ENCODE measurements around the gene SERPINA4.
"Not testable (repeated sequence)": the region's sequence is repeated elsewhere in the genome, so short reads cannot be mapped to it uniquely, and the experiment has no call there.

Gene SERPINA4

DNA sequence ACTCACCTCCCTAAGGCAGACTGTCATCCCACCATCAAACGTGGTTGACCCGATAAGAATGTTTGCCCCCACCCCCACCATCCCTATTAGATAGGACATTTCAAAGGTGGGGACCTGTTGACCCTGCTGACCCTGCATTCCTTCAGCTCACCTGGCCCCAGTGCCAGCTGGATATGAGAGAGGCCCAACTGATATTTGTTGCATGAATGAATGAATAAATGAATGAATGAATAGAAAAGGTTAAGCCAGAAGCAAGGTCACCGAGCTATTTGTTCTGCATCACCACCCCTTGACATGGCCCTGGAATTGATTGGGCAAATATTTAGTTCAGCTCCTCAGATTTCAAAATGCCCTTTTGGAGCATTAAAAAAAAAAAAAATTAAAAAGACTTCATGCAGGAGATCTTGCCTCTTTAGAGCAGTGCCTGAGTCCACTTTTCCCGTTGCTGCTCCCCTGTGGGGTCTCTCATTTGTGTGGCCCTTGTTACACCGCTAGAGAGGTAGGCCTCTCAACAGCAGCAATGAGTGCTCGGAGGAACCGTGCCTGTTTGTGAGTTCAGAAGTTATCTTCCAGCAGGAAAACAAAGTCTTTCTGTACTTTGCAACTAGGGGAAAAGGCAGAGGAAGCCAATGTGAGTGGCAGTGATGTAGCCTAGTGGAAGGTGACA, 11.5 kb downstream of the SERPINA4 start:
- FAIRE-seq (no peak), DNase-seq (ENCODE audit: insufficient read length) (no peak)
- TF ChIP-seq POLR2AphosphoS5 (IDR thresholded peaks at IDR 0.05; ENCODE audit: low read depth, low read length) (no peak), POLR2A (IDR thresholded peaks at IDR 0.05; ENCODE audit: low read depth, low read length) (no peak), TAF1 (IDR thresholded peaks at IDR 0.05; ENCODE audit: borderline replicate concordance, low read depth, low read length) (no peak)

DNA sequence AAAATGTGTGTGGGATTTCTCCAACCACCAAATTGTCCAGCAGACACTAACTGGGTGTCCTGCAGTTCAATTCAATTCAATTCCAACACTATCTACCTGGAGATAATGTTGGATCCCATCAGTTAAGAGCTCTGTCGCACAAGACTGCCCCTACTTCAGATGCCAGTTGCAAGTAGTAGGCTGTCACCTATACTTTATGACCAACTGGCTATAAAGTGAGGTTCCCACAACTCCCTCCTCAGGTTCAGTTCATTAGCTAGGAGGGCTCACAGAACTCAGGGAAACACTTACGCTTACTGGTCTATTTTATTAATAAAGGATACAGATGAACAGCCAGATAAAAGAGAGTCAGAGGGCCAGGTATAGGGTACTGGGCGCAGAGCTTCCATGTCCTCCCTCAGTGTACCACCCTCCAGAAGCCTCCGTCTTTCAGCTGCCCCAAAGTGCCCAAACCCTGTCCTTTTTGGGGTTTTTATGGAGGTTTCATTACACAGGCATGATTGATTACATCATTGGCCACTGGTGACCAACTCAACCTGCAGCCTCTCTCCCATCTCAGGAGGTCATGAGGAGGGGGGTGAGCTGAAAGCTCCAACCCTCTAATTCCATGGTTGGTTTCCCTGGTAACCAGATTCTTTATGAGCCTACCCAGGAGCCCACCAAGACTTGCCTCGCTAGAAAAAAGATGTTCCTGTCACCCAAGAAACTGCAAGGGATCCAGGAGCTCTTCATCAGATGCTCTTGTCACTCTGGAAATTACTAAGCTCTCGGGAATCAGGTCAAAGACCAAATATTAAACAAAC, 12.4 kb downstream of the SERPINA4 start:
- FAIRE-seq: no peak
- no peak for DNase-seq (ENCODE audit: insufficient read length)
- no peak for TF ChIP-seq POLR2A (IDR thresholded peaks at IDR 0.05; ENCODE audit: low read depth, low read length)
- no peak for TF ChIP-seq TAF1 (IDR thresholded peaks at IDR 0.05; ENCODE audit: borderline replicate concordance, low read depth, low read length)
- no peak for TF ChIP-seq POLR2AphosphoS5 (IDR thresholded peaks at IDR 0.05; ENCODE audit: low read depth, low read length)

DNA sequence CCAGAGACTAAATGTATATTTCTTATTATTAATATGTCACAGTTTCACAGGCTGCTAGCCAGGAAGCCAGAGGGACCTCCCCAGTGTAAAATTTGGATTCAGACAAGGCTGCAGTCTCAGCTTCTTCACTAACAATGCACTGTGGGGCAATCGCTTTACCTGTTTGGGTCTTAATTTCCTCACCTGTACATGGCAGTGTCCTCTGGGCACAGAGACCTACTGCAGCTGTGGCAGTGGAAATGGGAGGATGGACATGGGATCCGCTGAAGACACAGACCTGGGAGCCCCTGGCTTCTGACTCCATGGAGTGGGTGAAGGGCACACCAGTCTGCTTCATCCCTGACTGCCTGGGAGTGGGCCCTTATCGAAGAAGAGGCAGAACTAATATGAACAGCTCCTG, 13.1 kb downstream of the SERPINA4 start:
- TF ChIP-seq POLR2AphosphoS5 (IDR thresholded peaks at IDR 0.05; ENCODE audit: low read depth, low read length) (no peak), TAF1 (IDR thresholded peaks at IDR 0.05; ENCODE audit: borderline replicate concordance, low read depth, low read length) (no peak), POLR2A (IDR thresholded peaks at IDR 0.05; ENCODE audit: low read depth, low read length) (no peak)
- DNase-seq (ENCODE audit: insufficient read length): no peak
- no peak for FAIRE-seq

DNA sequence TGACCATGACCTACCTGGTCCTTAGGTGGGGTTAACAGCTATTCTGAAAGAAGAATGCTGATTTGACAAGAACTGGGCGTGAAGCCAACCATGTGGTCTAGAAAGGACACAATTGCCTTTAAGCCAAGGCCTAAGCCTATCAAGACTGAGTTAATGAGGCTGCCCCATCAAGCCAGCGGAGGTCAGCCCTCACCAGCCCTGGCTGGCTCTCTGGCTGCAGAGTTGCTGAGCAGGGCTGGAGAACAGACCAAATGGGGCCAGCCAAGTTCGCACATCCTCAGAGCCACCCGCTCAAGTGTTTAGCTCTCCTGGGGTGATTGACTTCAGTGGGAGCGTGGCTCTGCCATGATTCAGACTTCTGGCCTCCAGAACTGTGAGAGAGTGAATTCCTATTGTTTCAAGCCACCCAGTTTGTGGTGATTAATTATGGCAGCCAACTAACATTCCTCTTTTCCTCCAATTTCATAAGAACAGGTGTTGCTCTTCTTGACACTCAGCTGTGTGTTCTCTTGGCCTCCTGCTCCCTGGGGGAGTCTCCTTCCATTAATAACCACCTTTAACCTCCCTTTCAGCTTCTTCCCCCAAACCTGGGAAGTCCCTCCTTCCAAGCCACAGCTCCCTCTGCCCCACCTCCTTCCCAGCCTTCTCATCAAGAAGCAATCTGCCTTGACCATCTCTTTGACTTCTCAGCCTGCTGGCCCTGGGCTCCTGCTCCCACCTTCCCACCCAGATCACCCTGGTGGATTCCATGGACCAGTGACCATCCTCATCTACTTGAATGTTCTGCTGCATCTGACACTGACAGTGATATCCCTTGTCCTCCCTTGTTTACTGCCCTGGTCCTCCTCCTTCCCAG, 14.7 kb downstream of the SERPINA4 start:
- DNase-seq (ENCODE audit: insufficient read length) (no peak), FAIRE-seq (no peak)
- TF ChIP-seq POLR2AphosphoS5 (IDR thresholded peaks at IDR 0.05; ENCODE audit: low read depth, low read length): no peak

DNA sequence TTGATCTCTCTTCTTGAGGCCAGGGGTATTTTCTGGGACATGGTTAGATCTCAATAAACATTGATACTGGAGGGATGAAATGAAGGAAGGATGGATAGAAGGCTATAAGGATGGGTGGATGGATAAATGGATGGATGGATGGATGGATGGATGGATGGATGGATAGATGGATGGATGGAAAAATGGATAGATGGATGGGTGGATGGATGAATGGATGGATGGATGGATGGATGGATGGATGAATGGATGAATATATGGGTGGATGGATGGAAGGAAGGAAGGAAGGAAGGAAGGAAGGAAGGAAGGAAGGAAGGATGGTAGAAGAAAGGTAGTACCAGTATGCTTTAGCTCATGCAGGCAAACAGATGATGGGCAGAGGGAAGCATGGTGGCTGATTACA, 16.2 kb downstream of the SERPINA4 start:
- not testable (repeated sequence) for FAIRE-seq; DNase-seq (ENCODE audit: insufficient read length)

DNA sequence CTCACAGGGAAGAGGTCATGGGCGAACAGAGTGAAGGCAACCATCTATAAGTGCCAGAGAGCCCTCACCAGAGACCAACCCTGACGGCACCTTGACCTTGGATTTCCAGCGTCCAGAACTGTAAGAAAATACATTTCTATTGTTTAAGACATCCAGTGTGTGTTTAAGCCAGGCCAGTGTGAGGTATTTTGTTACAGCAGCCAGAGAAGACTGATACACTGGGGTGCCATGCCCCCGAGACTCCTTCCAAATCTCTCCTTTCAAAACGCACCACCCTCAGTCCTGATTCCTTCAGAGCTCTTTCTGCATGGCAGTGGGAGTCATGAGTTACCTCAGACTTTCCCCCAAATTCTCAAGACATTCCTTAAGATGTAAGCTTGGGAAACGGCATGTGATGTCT, 17.5 kb downstream of the SERPINA4 start:
- FAIRE-seq: no peak
- no peak for DNase-seq (ENCODE audit: insufficient read length)
- TF ChIP-seq TAF1 (IDR thresholded peaks at IDR 0.05; ENCODE audit: borderline replicate concordance, low read depth, low read length) (no peak), POLR2A (IDR thresholded peaks at IDR 0.05; ENCODE audit: low read depth, low read length) (no peak), POLR2AphosphoS5 (IDR thresholded peaks at IDR 0.05; ENCODE audit: low read depth, low read length) (no peak)

DNA sequence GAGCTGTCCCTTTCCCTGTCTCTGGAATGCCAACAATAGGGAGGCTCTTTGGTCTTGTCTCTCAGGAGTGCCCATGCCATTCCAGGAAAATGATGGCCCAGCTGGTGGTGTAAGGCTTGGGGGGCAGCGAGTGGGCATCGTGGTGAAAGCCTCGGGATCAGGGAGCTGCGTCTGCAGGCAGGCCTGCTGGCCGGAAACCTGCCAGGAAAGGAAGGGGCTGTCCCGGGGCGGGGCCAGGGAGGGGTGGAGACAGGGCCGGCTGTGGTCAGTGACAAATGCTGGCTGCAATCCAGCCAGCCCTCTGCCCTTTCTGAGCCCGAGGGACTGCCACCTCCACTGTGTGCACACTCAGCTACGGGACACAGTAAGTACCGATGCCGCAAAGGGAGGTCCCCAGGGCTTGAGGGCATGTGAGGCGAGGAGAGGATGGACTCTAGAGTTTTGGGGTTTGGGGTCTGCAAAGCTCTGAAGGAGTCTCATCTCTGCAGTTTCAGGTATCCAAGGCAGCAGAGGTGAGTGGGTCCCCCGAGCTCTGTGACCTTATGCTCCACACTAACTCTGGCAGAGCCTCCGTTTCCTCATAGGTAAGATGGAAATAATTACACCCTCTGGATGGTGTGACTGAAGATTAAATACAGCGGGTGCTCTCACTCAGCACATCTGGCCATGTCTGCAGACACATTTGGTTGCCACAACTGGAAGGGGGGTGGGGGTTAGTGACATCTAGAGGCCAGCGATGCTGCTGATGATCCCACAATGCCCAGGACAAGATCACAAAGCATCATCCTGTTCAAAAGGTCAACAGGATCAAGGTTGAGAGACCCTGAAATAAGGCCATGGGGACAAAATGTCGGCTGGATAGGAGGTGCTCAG, 20.1 kb downstream of the SERPINA4 start, which contains the start of gene SERPINA5:
Gene SERPINA5, plus strand, starts transcription at position 300 of the 873 bp plus-strand sequence. CDS start 5,937 bp downstream, outside the sequence.
- no peak for DNase-seq (ENCODE audit: insufficient read length)
- FAIRE-seq: no peak
- no peak for TF ChIP-seq POLR2A (IDR thresholded peaks at IDR 0.05; ENCODE audit: low read depth, low read length)
- no peak for TF ChIP-seq POLR2AphosphoS5 (IDR thresholded peaks at IDR 0.05; ENCODE audit: low read depth, low read length)
- no peak for TF ChIP-seq TAF1 (IDR thresholded peaks at IDR 0.05; ENCODE audit: borderline replicate concordance, low read depth, low read length)

DNA sequence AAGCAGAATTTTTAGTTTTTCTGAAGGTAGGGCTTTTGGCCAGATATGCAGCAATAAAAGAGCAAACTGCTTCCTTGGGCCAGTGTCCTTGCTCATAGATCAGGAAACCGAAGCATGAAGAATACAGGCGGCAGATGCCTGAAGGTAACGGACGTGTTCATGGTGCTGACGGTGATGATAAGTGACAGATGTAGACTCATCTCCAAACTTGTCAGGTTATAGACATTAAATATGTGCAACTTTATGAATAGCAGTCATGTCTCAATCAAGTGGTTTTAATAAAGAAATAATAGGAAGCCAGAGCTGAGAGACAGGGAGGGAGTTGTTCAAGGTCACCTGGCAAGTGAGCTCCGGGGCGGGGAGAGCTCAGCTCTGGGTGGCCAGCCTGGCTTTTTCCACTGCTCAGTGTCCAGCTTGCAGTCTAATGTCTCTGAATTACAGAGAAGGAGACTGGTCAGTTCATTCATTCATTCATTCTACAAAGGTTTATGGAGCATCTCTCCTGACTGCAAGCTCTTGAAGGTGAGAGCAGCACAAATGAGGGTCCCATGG, 21.0 kb downstream of the SERPINA4 start:
- TF ChIP-seq TAF1 (IDR thresholded peaks at IDR 0.05; ENCODE audit: borderline replicate concordance, low read depth, low read length) (no peak), POLR2A (IDR thresholded peaks at IDR 0.05; ENCODE audit: low read depth, low read length) (no peak), POLR2AphosphoS5 (IDR thresholded peaks at IDR 0.05; ENCODE audit: low read depth, low read length) (no peak)
- no peak for FAIRE-seq
- DNase-seq (ENCODE audit: insufficient read length): no peak

DNA sequence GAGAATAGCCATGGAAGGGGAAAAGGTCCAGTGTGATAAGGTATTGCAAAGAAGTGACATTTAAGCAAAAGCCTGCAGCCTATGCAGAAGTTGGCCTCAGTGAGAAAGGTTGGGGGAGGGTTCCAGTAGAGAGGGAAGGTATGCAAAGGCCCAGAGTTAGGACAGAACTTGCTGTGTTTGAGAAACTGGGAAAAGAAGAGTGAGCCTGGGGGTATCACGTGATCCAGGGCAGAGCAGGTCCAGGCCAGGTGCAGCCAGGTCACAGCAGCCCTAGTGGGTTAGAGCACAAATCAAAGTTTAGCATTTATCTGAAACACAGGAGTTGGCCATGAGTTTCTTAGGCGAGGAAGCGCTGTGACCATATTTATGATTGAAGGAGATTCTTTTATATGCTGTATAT, 21.6 kb downstream of the SERPINA4 start:
- no peak for TF ChIP-seq POLR2A (IDR thresholded peaks at IDR 0.05; ENCODE audit: low read depth, low read length)
- TF ChIP-seq TAF1 (IDR thresholded peaks at IDR 0.05; ENCODE audit: borderline replicate concordance, low read depth, low read length): no peak
- no peak for TF ChIP-seq POLR2AphosphoS5 (IDR thresholded peaks at IDR 0.05; ENCODE audit: low read depth, low read length)
- DNase-seq (ENCODE audit: insufficient read length) (no peak), FAIRE-seq (no peak)

DNA sequence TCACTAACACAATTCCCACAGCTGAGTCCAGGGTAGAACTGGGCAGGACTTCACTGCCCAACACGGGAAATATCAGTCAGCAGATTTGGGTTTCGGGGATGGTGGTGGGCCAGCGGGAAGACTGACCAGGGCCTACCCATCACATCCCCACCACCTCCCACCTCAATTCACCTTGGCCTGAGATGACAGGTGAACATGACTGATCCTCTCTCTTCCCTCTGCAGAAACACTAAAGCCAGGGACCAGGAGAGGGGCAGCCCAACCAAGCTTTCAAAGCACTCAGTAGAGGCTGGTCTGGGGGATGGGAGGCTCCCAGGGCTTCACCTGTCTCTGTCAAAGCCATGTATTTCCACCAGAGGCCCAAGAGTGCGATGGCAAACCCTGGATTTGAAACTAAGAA, 22.3 kb downstream of the SERPINA4 start:
- no peak for TF ChIP-seq POLR2A (IDR thresholded peaks at IDR 0.05; ENCODE audit: low read depth, low read length)
- no peak for TF ChIP-seq TAF1 (IDR thresholded peaks at IDR 0.05; ENCODE audit: borderline replicate concordance, low read depth, low read length)
- TF ChIP-seq POLR2AphosphoS5 (IDR thresholded peaks at IDR 0.05; ENCODE audit: low read depth, low read length): no peak
- FAIRE-seq: no peak
- no peak for DNase-seq (ENCODE audit: insufficient read length)

Measured in GM12892 (cell line).